ENCODE results near the gene LENG8.
"Not testable (repeated sequence)": the region's sequence is repeated elsewhere in the genome, so short reads cannot be mapped to it uniquely, and the experiment has no call there.

The LENG8 gene

DNA sequence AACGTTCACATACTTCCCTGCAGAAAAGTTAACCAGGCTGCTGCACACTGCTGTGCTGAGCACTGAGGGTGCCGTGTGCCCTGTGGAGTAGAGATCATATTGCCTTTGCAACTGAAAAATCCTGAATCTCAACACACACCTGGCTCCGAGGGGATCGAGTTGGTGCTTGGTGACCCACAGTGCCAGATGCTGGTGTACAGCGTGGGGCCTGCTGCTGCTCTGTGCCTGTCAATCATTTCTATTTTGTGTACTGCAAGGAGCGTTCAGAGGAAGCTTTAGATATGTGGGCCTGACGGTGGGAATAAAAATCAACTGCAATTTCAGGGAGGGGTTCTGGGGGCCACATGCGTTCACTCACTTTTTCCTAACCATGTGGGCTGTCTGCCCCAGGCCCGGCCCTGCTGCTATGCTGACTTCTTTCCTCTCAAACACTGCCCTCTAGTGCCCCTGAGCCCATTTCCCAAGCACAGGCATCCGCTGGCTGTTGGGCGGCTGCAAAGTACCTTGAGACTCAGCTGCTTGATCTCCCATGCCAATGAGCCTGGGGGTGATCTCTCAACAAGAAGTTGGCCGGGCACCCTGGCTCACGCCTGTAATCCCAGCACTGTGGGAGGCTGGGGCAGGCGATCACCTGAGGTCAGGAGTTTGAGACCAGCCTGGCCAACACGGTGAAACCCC, 9.7 kb upstream of the LENG8 start:
- peak in 49 of 58 donors; percentile 24 to 83 (median 57) for DNase-seq

DNA sequence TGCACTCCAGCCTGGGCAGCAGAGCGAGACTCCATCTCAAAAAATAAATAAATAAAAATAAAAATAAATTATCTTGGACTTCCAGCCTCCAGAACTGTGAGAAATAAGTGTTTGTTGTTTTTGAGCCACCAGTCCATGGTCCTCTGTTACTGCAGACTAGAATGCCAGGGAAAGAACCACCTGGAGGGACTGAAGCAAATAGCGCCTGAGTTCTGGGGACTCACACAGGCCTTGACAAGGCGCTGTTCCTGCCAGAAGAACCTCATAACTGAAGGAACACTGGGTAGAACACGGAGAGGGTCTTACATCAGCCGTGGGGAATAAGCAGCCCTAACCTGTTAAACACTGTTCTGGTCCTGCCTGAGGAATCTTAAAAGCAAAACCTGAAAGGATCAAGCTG, 8.4 kb upstream of the LENG8 start:
- no peak for DNase-seq

DNA sequence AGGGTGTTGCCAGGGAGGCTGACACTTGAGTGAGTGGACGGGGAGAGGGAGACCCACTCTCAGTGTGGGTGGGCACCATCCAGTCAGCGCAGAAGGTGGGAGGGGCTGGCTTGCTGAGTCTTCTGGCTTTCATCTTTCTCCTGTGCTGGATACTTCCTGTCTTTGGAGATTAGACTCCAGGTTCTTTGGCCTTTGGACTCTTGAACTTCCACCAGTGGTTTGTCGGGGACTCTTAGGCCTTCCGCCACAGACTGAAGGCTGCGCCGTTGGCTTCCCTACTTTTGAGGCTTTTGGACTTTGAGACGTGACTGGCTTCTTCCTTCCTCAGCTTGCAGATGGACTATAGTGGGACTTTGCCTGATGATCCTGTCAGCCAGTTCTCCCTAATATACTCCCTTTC, 4.3 kb upstream of the LENG8 start:
- no peak for DNase-seq

DNA sequence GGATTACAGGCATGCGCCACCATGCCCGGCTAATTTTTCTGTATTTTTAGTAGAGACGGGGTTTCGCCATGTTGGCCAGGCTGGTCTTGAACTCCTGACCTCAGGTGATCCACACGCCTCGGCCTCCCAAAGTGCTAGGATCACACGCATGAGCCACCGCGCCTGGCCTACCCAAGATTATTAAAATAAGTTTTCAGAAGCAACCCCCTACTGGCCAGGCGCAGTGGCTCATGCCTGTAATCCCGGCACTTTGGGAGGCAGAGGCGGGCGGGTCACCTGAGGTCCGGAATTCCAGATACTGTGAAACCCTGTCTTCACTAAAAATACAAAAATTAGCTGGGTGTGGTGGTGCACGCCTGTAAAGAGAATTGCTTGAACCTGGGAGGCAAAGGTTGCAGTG, 2.6 kb upstream of the LENG8 start:
- not testable (repeated sequence) for DNase-seq

DNA sequence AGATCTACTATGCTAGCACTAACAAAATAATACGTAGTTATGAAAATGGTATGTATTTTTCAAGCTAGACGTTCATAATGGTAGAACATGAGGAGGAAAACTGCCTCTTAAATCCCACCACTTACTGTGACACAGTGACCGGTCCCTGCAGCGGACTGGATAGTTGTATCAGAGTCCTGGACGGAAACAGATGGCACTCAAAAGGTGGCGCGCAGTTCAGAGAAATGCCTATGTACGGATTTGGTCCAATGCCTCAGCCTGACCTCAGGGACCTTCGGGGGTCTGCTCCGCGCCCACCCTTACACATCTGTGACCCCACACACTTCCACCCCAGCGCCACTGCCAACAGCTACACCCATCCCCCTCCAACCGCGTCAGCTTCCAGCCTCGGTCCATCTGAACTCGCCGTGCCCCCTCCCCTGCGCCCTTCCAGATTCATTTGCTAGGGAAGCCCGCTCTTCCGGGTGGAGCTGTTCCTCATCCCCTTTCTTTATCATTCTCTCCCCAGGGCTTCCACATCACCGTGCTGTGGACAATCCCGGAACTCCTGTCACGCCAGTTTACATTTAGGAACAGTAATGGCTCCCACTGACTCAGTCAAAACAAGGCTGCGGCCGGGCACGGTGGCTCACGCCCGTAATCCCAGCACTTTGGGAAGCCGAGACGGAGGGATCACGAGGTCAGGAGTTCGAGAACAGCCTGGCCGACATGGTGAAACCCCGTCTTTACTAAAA, 792 bp upstream of the LENG8 start:
- DNase-seq: peak in 28 of 58 donors; percentile 13 to 78 (median 50)

DNA sequence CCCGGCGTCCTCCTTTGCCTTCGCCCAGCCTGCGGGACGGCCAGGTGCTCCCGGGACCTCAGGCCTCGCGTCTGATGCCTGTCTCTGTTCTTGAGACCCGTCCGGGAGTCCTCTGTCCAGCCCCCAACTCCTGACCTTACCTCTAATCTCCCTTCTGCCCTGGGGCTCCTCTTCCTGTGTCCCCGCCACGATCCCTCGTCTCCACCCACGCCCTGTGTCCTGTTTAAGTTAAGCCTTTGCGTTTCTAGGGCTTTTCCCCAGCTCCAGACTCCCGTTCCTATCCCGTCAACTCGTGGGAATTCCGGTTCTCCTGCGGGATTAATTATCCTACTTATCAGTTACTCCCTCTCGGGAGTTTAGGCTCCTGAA, 686 bp downstream of the LENG8 start:
- no peak for DNase-seq

DNA sequence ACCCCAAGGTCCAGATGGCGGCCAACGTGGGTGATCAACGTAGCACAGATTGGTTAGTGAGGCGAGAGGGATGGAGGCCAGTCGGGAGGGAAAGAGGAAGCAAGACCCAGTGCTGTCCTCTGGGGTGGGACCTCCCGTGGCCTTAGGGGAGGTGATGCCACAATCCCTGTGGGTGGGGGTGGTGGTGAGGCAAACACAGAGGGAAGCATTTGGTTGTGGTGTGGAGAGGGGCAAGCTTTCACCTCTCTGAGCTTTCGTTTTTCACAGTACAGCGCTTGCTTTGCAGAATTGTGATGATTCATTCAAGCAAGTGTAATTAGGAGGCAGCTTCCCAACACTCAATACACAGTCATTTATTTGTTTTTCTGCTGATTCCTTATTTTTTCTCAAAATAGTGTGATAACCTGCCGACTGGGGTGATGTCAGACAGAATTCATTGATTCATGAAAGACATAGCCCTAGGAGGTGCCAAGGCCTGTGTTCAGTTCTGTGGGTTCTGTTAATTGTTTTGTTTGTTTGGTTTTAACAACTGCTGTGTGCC, 2.4 kb downstream of the LENG8 start:
- no peak for DNase-seq

DNA sequence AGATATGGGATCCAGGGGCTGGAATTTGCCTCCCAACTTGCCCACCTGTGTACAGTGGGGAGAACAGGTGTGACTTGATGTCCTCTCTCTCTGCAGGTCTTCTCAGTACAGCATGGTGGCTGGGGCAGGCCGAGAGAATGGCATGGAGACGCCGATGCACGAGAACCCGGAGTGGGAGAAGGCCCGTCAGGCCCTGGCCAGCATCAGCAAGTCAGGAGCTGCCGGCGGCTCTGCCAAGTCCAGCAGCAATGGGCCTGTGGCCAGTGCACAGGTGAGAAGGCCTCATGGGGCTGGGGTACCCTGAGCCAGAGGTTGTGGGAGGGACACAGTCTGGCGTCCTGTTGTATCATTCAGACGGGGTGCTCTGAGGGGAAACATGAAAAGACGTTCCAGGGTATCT, 3.0 kb downstream of the LENG8 start:
- DNase-seq: no peak

DNA sequence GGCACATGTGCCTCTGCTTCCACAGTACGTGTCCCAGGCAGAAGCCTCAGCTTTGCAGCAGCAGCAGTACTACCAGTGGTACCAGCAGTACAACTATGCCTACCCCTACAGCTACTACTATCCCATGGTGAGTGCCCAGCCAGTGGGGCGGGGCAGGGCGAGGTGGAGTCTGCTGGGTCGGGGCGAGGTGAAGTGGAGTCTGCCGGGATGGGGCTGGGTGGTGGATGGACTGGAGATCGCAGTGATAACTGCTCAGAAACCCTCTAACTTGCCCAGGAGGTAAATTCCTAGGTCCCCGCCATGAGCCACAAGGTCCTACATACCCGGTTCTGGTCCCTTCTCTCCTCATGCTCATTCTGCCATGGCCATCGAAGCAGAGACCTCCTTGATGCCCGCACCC, 3.6 kb downstream of the LENG8 start:
- DNase-seq: no peak

DNA sequence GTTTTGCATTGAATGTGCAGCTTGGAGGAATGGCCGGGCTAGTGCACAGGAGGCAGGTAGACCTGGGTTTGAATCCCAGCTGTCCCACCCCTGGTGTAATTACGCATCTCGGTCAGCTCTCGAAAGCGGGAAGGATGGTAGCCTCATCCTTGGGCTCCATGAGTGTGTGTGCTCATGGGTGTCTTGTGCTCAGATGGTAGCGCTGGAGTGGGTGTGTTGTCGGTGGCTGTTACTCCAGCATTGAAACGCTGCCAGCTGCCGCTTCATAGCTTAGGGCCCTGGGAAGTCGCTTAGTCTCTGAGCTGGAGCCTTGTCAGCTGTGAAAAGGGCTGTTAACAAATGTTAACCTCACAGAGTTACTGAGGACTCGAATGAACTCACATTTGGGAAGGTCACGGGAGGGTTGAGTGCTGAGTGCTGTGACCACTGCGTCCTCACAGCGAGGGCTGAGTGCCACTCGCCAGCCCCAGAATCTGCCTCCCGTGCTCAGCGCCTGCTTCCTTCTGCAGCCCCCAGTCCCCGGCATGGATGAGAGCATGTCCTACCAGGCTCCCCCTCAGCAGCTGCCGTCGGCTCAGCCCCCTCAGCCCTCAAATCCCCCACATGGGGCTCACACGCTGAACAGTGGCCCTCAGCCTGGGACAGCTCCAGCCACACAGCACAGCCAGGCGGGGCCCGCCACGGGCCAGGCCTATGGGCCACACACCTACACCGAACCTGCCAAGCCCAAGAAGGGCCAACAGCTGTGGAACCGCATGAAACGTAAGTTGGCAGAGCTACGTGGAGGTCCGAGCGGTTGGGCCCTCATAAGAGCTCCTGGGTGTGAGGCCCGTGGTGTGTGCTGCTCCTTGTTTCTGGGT, 5.2 kb downstream of the LENG8 start:
- DNase-seq: peak in 2 of 58 donors; percentile 9 to 17

DNA sequence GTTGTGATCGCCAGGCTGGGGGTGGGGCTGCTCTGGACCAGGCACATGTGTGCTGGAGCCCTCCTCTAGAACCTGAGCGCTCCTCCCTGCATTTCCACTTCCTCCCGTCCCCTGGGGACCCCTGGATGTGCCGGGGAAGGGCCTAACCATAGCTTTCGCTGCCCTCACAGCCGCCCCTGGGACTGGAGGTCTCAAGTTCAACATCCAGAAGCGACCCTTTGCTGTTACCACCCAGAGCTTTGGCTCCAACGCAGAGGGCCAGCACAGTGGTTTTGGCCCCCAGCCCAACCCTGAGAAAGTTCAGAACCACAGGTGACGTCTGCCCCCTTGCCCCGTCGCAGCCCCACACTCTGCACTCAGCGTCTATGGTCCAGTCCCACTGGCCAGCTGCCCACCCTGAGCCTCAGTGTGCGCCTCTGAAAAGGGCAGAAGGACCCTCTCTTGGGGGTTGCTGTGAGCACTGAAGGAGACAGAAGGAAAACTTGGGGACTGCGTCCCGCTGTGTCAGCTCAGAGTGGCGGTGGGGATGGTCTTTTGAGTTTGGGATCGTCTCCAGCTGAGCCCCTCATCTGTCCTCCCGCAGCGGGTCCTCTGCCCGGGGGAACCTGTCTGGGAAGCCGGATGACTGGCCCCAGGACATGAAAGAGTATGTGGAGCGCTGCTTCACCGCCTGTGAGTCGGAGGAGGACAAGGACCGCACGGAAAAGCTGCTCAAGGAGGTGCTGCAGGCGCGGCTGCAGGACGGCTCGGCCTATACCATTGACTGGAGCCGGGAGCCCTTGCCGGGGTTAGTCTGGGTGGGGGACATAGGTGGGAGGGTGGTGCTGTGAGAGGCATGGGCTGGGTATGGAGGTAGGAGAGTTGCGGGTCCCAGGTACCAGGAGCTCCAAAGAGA, 6.0 kb downstream of the LENG8 start:
- no peak for DNase-seq

DNA sequence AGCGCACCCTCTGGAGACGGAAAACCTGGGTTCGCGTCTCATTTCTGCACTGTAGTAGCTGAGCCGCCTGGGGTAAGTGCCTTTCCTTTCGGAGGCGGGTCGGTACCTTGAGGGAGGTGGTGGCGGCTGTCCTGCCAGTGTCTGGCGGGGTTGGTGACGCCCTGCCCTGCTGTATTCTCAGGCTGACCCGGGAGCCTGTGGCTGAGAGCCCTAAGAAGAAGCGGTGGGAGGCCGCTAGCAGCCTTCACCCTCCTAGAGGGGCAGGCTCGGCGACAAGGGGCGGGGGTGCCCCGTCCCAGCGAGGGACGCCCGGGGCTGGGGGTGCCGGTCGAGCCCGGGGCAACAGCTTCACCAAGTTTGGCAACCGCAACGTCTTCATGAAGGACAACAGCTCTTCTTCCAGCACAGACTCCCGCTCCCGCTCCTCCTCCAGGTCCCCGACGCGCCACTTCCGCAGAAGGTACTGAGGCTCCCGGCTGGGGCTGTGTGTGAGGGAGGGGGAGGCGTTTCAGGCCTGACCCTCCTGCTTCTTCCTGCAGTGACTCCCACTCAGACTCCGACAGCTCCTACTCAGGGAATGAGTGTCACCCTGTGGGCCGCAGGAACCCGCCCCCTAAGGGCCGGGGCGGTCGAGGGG, 6.9 kb downstream of the LENG8 start:
- DNase-seq: no peak

DNA sequence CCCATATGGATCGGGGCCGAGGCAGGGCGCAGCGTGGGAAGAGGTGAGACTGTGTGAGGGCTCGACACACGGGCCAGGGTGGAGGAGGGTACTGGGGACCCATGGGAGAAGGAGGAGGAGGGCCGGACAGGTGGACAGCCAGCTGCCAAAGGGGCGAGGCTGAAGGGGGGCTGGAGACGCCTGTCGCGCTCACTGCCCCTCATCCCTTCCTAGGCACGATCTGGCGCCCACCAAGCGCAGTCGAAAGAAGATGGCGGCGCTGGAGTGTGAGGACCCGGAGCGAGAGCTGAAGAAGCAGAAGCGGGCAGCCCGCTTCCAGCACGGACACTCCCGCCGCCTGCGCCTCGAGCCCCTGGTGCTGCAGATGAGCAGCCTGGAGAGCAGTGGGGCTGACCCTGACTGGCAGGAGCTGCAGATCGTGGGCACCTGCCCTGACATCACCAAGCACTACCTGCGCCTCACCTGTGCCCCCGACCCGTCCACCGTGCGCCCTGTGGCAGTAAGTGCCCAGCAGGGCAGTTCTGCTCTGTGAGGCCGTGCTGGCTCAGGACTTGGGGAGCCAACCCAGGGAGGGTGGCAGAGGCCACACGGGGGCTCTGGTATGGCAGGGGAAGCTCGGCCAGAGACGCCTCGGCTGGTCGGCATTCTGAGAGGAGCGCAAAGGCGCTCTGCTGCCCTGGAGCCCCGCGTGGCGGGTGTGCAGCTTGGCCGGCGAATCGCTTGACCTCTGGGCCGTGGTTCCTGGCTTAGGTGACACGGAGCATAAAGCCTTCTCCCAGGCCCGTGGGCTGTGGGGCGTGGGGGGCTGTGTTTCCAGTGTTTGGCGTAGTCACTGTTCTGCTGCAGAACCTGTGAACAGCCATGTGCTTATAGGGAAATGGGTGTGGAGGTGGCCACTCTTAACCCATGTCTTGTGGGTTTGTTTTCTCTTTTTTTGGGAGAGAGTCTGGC, 7.7 kb downstream of the LENG8 start:
- DNase-seq: no peak

DNA sequence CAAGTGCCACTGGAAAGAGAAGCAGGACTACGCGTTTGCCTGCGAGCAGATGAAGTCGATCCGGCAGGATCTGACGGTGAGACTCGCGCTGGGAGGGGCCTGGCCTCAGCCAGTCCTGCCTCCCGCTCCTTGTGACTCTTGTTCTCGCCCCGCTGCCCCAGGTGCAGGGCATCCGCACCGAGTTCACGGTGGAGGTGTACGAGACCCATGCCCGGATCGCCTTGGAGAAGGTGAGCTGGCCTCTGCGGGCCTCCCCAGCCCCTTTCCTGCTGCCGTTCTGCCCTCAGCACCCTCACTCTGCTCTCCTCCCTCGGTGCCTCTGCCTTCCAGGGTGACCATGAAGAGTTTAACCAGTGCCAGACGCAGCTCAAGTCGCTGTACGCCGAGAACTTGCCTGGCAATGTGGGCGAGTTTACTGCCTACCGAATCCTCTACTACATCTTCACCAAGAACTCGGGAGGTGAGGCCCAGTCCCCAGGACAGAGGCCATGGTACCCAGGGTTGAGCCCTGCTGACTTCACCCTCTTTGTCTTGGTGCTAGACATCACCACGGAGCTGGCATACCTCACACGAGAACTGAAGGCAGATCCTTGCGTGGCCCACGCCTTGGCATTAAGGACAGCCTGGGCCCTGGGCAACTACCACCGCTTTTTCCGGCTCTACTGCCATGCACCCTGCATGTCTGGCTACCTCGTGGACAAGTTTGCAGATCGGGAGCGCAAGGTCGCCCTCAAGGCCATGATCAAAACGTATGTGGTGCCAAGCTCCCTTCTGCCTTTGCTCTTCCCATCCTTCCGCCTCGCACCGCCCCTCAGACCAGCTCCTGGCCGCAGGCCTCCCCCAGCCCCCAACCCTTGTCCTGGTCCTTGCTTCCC, 9.0 kb downstream of the LENG8 start:
- DNase-seq: no peak

DNA sequence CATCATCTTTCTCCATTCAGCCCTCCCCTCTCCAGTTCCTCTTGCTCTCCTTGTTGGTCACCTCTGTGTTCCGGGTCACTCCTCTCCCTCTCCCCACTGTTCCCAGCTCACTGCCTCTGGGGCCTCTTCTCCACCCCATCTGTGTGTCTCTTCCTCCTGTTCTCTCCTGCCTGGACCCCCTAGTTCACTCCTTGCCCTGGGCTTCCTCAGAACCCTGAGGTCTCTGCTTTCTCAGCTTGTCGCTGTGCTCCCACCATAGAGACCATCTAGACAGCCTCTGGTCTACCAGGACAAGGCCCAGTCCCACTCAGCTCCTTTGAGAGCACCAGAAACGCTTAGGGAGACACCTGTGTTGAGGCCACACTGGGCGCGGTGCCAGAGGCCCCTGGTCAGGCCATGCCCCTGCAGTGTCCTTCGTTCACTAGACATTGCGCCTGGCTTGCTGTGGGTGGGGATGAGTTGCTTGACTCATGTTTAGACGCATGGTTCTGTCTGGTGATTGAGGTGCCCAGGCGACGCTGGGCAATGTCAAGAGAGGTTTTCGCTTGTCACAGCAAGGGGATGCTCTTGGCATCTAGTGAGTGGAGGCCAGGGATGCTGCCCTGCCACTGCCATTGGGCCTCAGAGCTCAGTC, 9.8 kb downstream of the LENG8 start:
- no peak for DNase-seq

DNA sequence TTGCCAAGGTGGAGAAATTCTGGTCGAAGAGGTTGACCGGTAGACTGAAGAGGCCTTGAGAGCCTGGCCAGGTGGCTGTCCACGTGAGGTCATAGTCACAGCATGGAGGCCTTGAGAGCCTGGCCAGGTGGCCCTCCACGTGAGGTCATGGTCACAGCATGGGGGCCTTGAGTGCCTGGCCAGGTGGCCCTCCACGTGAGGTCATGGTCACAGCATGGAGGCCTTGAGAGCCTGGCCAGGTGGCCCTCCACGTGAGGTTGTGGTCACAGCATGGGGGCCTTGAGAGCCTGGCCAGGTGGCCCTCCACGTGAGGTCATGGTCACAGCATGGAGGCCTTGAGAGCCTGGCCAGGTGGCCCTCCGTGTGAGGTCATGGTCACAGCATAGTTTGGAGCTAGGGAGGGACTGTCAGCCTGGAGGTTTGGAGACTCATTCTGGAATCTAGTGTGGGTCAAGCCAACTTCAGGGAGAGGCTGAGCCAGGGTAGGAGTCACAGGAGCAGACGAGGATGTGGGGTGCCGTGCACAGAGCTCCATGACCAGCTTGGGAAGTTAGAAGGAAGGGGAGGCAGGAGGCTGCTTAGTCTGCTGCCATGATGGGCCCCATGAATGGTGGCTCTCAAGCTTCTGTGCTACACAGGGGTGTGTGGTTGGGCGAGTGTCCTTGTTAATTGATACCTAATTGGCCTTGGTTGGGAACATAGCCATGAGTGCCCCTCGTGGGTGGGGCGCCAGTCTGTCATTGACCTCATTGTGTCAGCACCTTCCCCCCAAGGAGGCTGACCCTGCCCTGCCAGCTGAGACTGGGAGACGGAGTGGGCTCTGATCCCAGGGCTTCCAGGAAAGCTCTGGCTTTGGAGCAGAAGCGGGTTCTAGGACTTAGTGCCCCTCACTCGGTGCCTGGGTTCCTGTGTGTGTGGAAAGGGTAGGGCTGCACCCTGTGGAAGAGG, 10.6 kb downstream of the LENG8 start:
- DNase-seq: peak in 2 of 58 donors; percentile 7 to 54
